Activated gamma-delta T cell (primary cell): ENCODE data around the gene A2M.
"Not testable (repeated sequence)": the region's sequence is repeated elsewhere in the genome, so short reads cannot be mapped to it uniquely, and the experiment has no call there.

Source experiments
- DNase-seq: peaks from one replicate; lab custom pipeline; 2025; lab: John Stamatoyannopoulos, UW
- total RNA-seq, 2 donors: gene quantifications; one replicate each; lab custom pipeline; 2026; lab: John Stamatoyannopoulos, UW

The A2M gene
- 0.15 to 2.0 reads per million in 2 donors for total RNA-seq

- DNase-seq = no peak
Observed at GRCh38 chr12:9115731-9116559, at the start of gene A2M. TSS of gene A2M (minus strand) at chr12:9115919. CDS start at chr12:9115849, 70 bp downstream.

GRCh38 chr12:9163392-9163791 lies 47.7 kb upstream of the A2M start:
- no peak for DNase-seq

DNA sequence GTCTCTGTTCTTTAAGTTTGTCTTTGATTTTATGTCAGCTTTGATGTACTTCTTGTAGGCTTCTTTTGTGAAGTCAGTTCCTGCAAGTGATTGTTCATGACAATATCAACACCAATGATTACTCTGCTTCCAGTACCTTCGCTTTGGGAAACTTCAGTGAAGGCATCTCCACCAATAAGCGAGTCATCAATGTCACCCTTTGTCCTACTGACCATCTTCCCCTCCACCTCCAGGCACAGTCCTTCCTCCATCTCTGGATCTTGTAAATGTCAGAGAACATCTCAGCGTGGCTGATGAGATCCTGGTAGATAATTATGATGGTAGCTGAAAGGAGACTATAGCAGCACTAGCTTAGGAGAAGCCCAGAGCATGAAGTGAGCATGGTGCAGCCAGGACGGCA lies 40.4 kb upstream of the A2M start:
- DNase-seq = no peak

DNA sequence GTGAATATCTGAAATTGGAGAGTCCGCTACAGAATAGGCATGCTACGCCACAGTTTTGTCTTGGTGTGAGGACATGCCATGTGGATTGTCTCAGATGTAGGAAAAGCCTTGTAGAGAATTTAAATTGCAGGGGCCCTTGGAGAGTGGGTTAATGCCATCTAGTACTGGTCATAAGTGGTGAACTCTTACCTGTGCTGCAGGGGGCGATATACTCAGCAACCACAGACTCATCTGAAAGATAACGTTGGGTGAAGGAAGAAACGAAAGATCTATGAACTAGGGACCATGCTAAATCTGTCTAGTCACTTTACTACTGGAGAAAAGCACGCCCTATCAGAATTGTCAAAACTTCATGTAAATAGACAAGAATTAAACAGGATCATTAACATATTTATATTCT lies 33.7 kb upstream of the A2M start:
- no peak for DNase-seq

- no peak for DNase-seq
Observed at GRCh38 chr12:9148926-9149325, 33.2 kb upstream of the A2M start.

GRCh38 chr12:9147461-9147860 lies 31.7 kb upstream of the A2M start:
- DNase-seq = no peak

- DNase-seq = no peak
Observed at GRCh38 chr12:9144730-9145106, 29.0 kb upstream of the A2M start.

DNA sequence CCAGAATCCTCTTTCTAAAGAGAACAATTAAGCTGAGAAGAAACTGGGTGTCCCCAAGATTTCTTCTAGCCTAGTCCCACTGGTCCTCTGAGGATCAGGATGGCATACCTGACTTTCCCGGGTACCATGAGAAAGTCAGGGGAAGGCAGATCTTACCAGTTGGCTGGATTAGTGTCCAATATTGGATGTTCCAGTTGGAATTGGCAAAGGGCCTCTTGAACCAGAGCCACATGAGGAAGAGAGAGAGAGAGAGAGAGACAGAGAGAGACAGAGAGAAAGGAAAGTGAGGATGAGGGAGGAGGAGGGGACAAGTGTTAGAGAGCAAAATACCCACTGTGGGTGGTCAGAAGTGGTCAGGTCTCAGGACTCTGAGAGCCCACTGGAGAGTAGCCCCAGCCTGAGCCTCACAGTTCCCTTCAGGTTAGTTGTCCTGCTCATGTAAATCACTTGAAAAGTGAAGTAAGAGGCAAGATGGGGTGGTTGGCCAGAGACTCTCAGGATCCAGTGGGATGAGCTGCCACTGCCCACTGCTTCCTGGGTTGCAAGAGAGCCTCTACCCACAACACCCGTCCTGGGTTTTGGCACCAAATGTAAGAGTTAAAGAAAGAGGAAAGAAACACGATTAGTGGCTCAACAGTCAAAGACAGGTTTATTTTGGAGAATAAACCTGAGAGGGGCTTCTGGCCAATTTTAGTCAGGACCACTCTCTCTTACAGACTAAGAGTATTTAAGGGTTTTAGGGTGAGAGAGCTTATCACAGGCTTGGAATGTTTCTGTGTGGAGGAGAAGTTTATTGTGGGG lies 28.4 kb upstream of the A2M start:
- DNase-seq = no peak

- no peak for DNase-seq
Observed at GRCh38 chr12:9143137-9143536, 27.4 kb upstream of the A2M start.

- DNase-seq = not testable (repeated sequence)
Observed at GRCh38 chr12:9139588-9140290, 24.0 kb upstream of the A2M start.

- no peak for DNase-seq
Observed at GRCh38 chr12:9135903-9136310, 20.2 kb upstream of the A2M start.

GRCh38 chr12:9134981-9135628 lies 19.4 kb upstream of the A2M start:
- DNase-seq = no peak

- DNase-seq = no peak
Observed at GRCh38 chr12:9133216-9133916, 17.6 kb upstream of the A2M start.

DNA sequence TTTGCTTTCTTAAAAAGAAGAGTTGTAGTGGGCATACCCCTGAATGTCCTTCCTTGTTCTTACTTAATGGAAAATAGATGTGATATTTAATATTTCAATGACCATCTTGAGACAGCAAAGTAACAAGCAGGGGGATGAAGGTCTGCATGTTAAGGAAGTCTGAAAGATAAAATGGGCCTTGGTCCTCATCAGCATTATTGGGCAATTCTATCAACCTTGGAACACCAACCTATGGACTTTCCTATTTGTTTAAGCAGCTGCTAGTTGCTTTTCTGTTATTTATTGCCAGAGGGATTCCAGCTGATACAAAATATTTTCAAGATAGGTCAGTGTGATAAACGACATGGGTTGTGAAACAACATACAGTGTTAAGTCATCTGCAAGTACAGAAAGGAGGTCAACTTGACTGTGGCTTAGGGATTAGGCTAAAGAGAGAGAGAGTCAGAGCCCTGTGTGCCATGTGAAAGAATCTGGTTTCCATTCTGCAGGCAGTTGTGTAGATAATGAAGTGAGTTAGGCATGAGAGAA lies 16.4 kb upstream of the A2M start:
- no peak for DNase-seq

DNA sequence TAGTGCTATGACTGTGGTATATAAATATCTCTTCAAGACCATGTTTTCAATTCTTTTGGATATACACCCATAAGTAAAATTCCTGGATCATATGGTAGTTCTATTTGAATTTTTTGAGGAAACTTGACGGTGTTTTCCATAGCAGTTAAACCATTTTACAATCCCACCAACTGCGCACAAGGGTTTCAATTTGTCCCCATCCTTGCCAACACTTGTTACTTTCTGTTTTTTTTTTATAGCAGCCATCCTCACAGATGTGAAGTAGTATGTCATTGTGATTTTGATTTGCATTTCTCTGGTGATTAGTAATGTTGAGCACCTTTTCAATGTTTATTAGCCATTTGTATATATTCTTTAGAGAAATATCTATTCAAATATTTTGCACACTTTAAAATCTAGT lies 14.5 kb upstream of the A2M start:
- no peak for DNase-seq

DNA sequence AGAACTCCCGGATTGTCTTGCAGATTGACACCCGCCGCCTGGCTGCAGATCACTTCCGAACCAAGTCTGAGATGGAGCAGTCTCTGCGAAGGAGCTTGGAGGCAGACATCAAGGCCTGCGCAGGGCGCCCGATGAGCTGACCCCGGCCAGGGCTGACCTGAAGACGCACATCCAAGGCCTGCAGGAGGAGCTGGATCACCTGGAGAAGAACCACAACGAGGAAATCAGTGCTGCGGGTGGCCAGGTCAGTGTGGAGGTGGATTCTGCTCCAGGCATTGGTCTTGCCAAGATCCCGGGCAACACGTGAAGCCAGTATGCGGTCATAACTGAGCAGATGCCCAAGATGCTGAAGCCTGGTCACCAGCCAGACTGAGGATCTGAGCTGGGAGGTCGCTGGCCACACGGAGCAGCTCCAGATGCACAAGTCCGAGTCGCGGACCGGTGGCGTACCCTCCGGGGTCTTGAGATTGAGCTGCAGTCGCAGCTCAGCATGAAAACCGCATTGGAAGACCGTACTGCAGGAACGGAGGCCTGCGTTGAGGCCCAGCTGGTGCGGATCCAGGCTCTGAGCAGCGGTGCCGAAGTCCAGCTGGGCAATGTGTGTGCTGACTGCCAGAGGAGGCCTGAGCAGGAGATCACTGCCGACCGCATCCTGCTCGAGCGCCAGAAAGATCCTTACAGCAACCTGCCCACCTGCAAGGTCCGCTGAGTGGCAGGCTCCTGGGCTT lies 12.4 kb upstream of the A2M start:
- no peak for DNase-seq

- DNase-seq = no peak
Observed at GRCh38 chr12:9127484-9127883, 11.8 kb upstream of the A2M start.

DNA sequence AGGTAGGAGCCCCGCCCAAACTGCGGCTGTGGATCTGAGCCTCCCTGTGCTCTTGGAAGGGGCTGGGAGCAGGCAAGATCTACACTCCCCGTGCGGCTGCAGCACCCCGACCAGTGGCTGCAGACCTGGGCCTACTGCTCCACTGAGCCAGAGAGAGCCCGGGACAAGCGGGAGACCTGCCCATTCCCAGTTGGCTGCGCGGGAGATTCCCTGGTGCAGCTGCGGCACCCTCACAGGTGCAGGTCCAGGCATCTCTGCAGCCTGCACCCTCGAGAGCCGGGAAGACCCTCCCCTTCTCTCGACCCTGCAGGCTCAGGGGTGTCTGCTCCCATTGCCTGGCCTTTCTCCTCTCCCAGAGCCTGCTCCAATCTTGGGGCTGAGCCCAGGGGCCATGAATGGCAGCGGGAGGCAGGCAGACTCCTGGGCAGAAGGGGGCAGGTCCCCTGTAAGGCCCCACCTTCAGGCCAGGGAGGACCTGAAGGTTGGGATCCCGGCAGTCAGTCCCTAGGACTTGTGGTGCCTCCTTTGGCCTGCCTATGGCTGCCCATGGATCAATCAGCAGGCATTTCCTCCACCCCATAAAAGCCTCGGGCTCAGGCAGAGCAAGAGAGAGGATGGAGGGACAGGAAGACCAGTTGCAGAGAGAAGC lies 8.8 kb upstream of the A2M start:
- no peak for DNase-seq

DNA sequence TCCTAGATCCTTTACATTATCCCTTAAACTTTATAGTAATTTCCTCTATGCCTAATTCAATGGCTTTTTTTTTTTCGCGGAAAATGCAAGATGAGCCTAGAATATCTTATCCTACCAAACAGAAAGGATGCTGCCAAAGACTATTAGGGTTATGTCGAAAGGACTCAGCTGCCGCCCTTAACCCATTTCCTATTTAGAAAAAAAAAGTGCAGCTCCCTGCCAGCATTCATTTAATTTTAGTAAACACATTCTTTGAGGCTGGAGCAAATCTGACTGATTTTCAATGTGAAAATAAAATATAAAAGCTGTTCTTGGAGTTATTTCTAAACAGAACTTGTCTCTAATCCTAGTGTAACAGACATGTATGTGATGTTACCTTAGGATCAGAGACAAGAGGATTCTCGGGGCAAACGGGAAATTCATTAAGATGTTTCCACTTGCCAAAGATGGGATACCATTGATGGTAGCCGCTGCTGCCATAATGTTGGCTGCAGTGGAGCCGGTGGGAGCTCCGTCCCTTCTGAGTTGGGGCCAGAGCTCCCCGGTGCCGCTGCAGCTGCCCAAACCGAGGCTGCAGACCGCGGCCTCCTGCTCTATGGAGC lies 8.2 kb upstream of the A2M start:
- no peak for DNase-seq
